GM12878 (cell line): ENCODE results near the gene ANKHD1. TPM values are rescaled to one million over a fixed set of nuclear protein-coding genes. Genes with fewer than 3 reads are reported as not detected.
A peak's percentile ranks its signal among the peaks of the same experiment; 100 is the strongest.

Experiments used
- BCL3 ChIP-seq: IDR thresholded peaks from 2 replicates; pipeline ENCODE4 v1.6.1; 2011; ENCODE audit warnings: borderline replicate concordance, low read depth, mild to moderate bottlenecking, moderate library complexity, low read length; ENCODE audit not compliant: insufficient read depth, poor library complexity, severe bottlenecking
- CBX3 ChIP-seq: fragments of 200-600 bp; sonication (generic); IDR thresholded peaks from 2 replicates; pipeline ENCODE4 v1.6.1; 2016; ENCODE audit warnings: low read depth, borderline replicate concordance
- CEBPZ ChIP-seq: fragments of 150-350 bp; IDR thresholded peaks from 2 replicates; pipeline ENCODE4 v1.6.1; 2016; ENCODE audit warnings: low read depth, low read length
- NBN ChIP-seq: fragments of 450-650 bp; IDR thresholded peaks from 2 replicates; pipeline ENCODE4 v1.6.1; 2016
- RCOR1 ChIP-seq: conservative IDR thresholded peaks from 2 replicates; pipeline ENCODE4 v1.6.1; 2012; ENCODE audit warnings: low read depth, low read length, improper control_type of control experiment
- SMAD1 ChIP-seq: fragments of 450-650 bp; IDR thresholded peaks from 2 replicates; pipeline ENCODE4 v1.6.1; 2018; ENCODE audit warnings: mild to moderate bottlenecking, low read depth; ENCODE audit not compliant: partially characterized antibody
- ZNF207 ChIP-seq: fragments of 450-650 bp; IDR thresholded peaks from 2 replicates; pipeline ENCODE4 v1.6.1; 2014; ENCODE audit warnings: antibody characterized with exemption, mild to moderate bottlenecking, borderline replicate concordance
- polyA plus RNA-seq, 11 experiments: library from polyadenylated mRNA; depleted of rRNA in 4 of 11; unstranded in 6 of 11; stranded (reverse) in 5 of 11; fragments of >200 nt; fragmentation: Nextera tagmentation in 4 of 11; fragmentation: Illumina TruSeq in 1 of 11; extraction: Ambion mirVana in 4 of 11; extraction: Trizol in 1 of 11; gene quantifications; 1 replicate in 1 of 11; 2 replicates in 10 of 11; pipeline versions ENCODE4 v1.2.1 to v1.2.3, GENCODE V29; 2011 to 2016; ENCODE audit warnings: inconsistent platforms in 2 of 11, missing spikeins in 2 of 11, low read depth in 1 of 11
- total RNA-seq, 4 experiments: library from RNA; depleted of rRNA in 3 of 4; stranded (reverse); fragments of >200 nt in 3 of 4; fragmentation: Illumina TruSeq in 1 of 4; extraction: Trizol in 1 of 4; gene quantifications; 2 replicates each; pipeline versions ENCODE4 v1.2.1 to v1.2.3, GENCODE V29; 2013 to 2021
- TF ChIP-seq, protein P1 (sequence below): fragments of 450-650 bp; IDR thresholded peaks from 2 replicates; pipeline ENCODE4 v1.6.1; 2017; ENCODE audit warnings: antibody characterized with exemption, mild to moderate bottlenecking, moderate library complexity

The ANKHD1 gene
- total and polyA plus RNA-seq, 10 of the 15 experiments (the other 5 are each of a cell fraction or from before 2014, with no cell fraction given), result 31.6 to 96.8 (median 74.3) TPM

- TF ChIP-seq, protein P1, sequence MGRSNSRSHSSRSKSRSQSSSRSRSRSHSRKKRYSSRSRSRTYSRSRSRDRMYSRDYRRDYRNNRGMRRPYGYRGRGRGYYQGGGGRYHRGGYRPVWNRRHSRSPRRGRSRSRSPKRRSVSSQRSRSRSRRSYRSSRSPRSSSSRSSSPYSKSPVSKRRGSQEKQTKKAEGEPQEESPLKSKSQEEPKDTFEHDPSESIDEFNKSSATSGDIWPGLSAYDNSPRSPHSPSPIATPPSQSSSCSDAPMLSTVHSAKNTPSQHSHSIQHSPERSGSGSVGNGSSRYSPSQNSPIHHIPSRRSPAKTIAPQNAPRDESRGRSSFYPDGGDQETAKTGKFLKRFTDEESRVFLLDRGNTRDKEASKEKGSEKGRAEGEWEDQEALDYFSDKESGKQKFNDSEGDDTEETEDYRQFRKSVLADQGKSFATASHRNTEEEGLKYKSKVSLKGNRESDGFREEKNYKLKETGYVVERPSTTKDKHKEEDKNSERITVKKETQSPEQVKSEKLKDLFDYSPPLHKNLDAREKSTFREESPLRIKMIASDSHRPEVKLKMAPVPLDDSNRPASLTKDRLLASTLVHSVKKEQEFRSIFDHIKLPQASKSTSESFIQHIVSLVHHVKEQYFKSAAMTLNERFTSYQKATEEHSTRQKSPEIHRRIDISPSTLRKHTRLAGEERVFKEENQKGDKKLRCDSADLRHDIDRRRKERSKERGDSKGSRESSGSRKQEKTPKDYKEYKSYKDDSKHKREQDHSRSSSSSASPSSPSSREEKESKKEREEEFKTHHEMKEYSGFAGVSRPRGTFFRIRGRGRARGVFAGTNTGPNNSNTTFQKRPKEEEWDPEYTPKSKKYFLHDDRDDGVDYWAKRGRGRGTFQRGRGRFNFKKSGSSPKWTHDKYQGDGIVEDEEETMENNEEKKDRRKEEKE, result no peak
- TF ChIP-seq RCOR1 (no peak), CBX3 (no peak), CEBPZ (no peak), BCL3 (no peak), NBN (peak; percentile 84; the same call in 1 of the 2 replicates), SMAD1 (peak; percentile 80), ZNF207 (0 out of 2 replicates have a peak, but pooled peaks have one; percentile 29)
These were observed 155.6 kb downstream of the ANKHD1 start, which contains the start of gene SRA1 (continued) for GRCh38 chr5:140557136-140557805.
